Stimulated activated naive CD4-positive, alpha-beta T cell (primary cell): ENCODE results near the gene POLE2.
A peak's percentile ranks its signal among the peaks of the same experiment; 100 is the strongest.
"Not testable (repeated sequence)": the region's sequence is repeated elsewhere in the genome, so short reads cannot be mapped to it uniquely, and the experiment has no call there.

ENCODE experiments used
- DNase-seq, 6 experiments: peaks; one replicate each; lab custom pipeline; 2025; lab: John Stamatoyannopoulos, UW

Gene POLE2

GRCh38 chr14:49619273-49619672 is 68.7 kb downstream of the POLE2 start:
- DNase-seq: not testable (repeated sequence)

DNA sequence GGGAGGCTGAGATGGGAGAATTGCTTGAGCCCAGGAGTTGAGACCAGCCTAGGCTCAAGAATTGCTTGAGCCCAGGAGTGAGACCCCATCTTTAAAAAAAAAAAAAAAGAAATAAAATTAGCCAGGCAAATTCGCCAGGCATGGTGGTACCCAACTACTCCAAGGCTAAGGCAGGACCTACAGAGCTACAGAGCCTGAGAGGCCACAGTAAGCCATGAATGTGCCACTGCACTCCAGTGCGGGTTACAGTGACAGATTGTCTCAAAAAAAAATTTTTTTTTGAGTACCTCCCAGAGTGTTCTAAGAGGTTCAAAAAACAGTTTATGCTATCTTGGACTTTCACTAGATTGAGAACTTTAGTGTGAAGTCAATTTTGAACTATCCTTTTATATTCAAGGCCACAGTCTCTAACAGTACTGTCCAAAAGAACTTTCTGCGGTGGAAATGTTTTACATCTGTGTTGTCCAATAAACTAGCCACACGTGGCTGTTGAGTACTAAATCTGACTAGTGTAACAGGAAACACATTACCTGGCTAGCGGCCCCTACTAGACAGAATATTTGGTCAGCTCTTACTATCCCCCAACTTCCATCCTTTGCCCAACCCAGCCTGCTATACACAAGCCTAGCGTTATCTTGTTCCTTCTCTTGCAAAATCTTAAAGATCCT is 70.0 kb downstream of the POLE2 start:
- DNase-seq: no peak

GRCh38 chr14:49615776-49616175 is 72.2 kb downstream of the POLE2 start:
- no peak for DNase-seq

GRCh38 chr14:49614196-49614595 is 73.8 kb downstream of the POLE2 start:
- DNase-seq: no peak

DNA sequence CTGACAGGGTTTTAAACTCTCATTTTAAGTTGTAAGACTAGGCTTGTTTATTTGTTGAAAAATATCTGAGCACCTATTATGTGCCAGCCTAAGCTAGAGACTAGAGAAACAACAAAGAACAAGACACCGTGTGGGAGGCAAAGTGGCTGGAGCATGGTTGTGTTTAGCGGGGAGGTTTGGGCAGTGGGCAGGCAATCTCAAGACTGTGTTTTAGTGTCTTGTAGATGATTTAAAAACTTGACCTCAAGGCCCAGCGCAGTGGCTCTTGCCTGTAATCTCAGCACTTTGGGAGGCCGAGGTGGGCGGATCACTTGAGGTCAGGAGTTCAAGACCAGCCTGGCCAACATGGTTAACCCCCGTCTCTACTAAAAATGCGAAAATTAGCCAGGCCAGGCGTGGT is 75.3 kb downstream of the POLE2 start:
- DNase-seq: no peak

DNA sequence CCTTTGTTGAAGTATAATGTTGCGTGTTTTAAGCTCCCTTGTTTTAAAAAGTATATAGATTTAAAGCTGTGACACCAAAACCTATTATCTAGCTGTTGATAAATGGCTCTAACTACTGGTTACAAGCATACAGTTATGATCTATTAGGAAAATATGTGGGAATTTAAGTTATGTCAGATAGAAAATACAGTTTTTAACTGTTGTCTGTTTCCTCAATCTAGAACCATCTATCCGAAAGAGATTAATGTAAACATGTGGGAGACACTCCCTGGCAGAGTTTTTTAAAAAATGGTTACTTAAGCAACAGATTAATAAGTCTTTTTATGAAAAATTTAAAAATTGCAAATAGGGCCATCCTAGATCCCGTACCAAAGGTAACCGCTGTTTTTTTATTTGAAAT is 75.8 kb downstream of the POLE2 start:
- DNase-seq: no peak

DNA sequence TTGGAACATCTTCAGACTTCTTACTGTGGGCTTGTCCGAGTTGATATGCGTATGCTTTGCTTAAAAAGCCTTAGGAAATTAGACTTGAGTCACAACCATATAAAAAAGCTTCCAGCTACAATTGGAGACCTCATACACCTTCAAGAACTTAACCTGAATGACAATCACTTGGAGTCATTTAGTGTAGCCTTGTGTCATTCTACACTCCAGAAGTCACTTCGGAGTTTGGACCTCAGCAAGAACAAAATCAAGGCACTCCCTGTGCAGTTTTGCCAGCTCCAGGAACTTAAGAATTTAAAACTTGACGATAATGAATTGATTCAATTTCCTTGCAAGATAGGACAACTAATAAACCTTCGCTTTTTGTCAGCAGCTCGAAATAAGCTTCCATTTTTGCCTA is 80.4 kb downstream of the POLE2 start:
- no peak for DNase-seq

GRCh38 chr14:49598485-49599300 is 89.3 kb downstream of the POLE2 start, which contains the start of gene LRR1:
Gene LRR1 (plus strand): TSS chr14:49598940. CDS start chr14:49599021, 81 bp downstream.
- DNase-seq: peak; percentile 67 to 93 (median 80)

GRCh38 chr14:49598189-49598484 is 89.9 kb downstream of the POLE2 start:
- DNase-seq: peak in 1 of 6 experiments; percentile 34

DNA sequence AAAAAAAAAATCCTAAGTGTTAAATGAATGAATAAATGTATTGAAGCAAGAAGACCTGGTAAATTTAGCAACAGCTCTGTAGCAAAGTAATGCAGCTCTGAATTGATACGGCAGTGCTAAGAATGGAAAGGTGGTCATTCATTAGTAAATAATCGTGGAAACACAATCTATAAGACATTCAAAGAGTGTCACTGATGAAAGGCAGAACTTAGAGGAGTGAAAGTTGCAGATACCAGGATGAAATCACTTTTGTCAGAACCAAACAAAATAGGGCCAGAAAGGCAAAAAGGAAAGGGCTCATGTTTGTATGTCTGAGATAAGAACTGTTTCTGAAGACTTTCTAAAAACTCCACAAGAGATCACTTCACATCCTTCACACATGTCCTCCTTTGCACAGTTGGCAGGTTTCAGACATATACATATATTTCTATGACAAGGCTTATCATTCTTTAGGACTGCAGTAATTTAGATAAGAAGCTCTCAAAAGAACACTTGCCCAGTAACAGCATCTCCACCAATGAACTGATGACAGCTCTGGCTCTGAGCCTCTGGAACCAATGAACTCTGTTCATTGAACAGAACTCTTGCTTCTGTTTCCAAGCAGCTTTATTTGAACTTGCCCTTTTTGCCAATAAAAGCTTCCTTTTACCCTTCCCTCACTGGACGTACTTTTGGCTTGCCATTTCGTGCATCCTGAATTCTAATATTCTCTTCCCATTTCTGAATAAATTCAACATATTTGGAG is 93.5 kb downstream of the POLE2 start:
- no peak for DNase-seq
